ENCODE results near the gene ANKRD53. TPM values are rescaled to one million over a fixed set of nuclear protein-coding genes. Genes with fewer than 3 reads are reported as not detected.

Gene ANKRD53
- total and polyA plus RNA-seq, 2 donors, result 0.14 to 0.71 TPM

GRCh38 chr2:70936979-70937811 lies 41.2 kb upstream of the ANKRD53 start:
- 78% methylated on average over 10 of the region's 10 CpGs for WGBS
- Histone ChIP-seq H3K27me3 (ENCODE audit: control insufficient read depth in 2 of 2, insufficient read depth in 1 of 2, low read length in 1 of 2) (peaks cover 2 to 65% of the 10 kb centered on the region in 2 donors), H3K4me3 (ENCODE audit: low read length in 2 of 2) (no peak overlapping the region), H3K36me3 (ENCODE audit: control insufficient read depth in 2 of 2, insufficient read depth in 2 of 2, low read length in 1 of 2) (no peaks in the 10 kb centered on the region), H3K9me3 (ENCODE audit: control insufficient read depth in 2 of 2, insufficient read depth in 1 of 2, low read length in 1 of 2) (no peaks in the 10 kb centered on the region), H3K27ac (ENCODE audit: low read depth in 1 of 2, low read length in 1 of 2) (no peak overlapping the region), H3K4me1 (ENCODE audit: control insufficient read depth in 2 of 2, insufficient read depth in 2 of 2, low read length in 2 of 2) (no peaks in the 10 kb centered on the region)
- DNase-seq (ENCODE audit: low read depth in 6 of 9, low spot score in 9 of 9), result no peak

- no peak overlapping the region for H3K27ac ChIP-seq (ENCODE audit: low read depth in 1 of 2, low read length in 1 of 2)
- WGBS, result 87% methylated on average over 10 of the region's 10 CpGs
- no peak for DNase-seq (ENCODE audit: low read depth in 6 of 9, low spot score in 9 of 9)
- H3K4me1 ChIP-seq (ENCODE audit: control insufficient read depth in 2 of 2, insufficient read depth in 2 of 2, low read length in 2 of 2), result no peaks in the 10 kb centered on the region
- no peaks in the 10 kb centered on the region for H3K9me3 ChIP-seq (ENCODE audit: control insufficient read depth in 2 of 2, insufficient read depth in 1 of 2, low read length in 1 of 2)
- H3K4me3 ChIP-seq (ENCODE audit: low read length in 2 of 2), result no peak overlapping the region
- H3K36me3 ChIP-seq (ENCODE audit: control insufficient read depth in 2 of 2, insufficient read depth in 2 of 2, low read length in 1 of 2), result no peaks in the 10 kb centered on the region
- peaks cover 2 to 72% of the 10 kb centered on the region in 2 donors for H3K27me3 ChIP-seq (ENCODE audit: control insufficient read depth in 2 of 2, insufficient read depth in 1 of 2, low read length in 1 of 2)
Observed at GRCh38 chr2:70937866-70938585, 40.4 kb upstream of the ANKRD53 start.

GRCh38 chr2:70938586-70938950 lies 39.9 kb upstream of the ANKRD53 start:
- DNase-seq (ENCODE audit: low read depth in 6 of 9, low spot score in 9 of 9), result no peak
- peaks cover 2 to 77% of the 10 kb centered on the region in 2 donors for H3K27me3 ChIP-seq (ENCODE audit: control insufficient read depth in 2 of 2, insufficient read depth in 1 of 2, low read length in 1 of 2)
- 52% methylated on average over 3 of the region's 3 CpGs for WGBS
- H3K9me3 ChIP-seq (ENCODE audit: control insufficient read depth in 2 of 2, insufficient read depth in 1 of 2, low read length in 1 of 2), result no peaks in the 10 kb centered on the region
- H3K4me1 ChIP-seq (ENCODE audit: control insufficient read depth in 2 of 2, insufficient read depth in 2 of 2, low read length in 2 of 2), result no peaks in the 10 kb centered on the region
- H3K27ac ChIP-seq (ENCODE audit: low read depth in 1 of 2, low read length in 1 of 2), result no peak overlapping the region
- H3K4me3 ChIP-seq (ENCODE audit: low read length in 2 of 2), result no peak overlapping the region
- no peaks in the 10 kb centered on the region for H3K36me3 ChIP-seq (ENCODE audit: control insufficient read depth in 2 of 2, insufficient read depth in 2 of 2, low read length in 1 of 2)

GRCh38 chr2:70939001-70939838 lies 39.2 kb upstream of the ANKRD53 start:
- 45% methylated on average over 30 of the region's 30 CpGs for WGBS
- Histone ChIP-seq H3K27ac (ENCODE audit: low read depth in 1 of 2, low read length in 1 of 2) (no peak overlapping the region), H3K4me1 (ENCODE audit: control insufficient read depth in 2 of 2, insufficient read depth in 2 of 2, low read length in 2 of 2) (no peaks in the 10 kb centered on the region), H3K4me3 (ENCODE audit: low read length in 2 of 2) (no peak overlapping the region), H3K27me3 (ENCODE audit: control insufficient read depth in 2 of 2, insufficient read depth in 1 of 2, low read length in 1 of 2) (peaks cover 2 to 84% of the 10 kb centered on the region in 2 donors), H3K36me3 (ENCODE audit: control insufficient read depth in 2 of 2, insufficient read depth in 2 of 2, low read length in 1 of 2) (no peaks in the 10 kb centered on the region), H3K9me3 (ENCODE audit: control insufficient read depth in 2 of 2, insufficient read depth in 1 of 2, low read length in 1 of 2) (no peaks in the 10 kb centered on the region)
- DNase-seq (ENCODE audit: low read depth in 6 of 9, low spot score in 9 of 9), result no peak

- Histone ChIP-seq H3K27me3 (ENCODE audit: control insufficient read depth in 2 of 2, insufficient read depth in 1 of 2, low read length in 1 of 2) (peaks cover 2 to 85% of the 10 kb centered on the region in 2 donors), H3K27ac (ENCODE audit: low read depth in 1 of 2, low read length in 1 of 2) (no peak overlapping the region), H3K4me3 (ENCODE audit: low read length in 2 of 2) (no peak overlapping the region), H3K4me1 (ENCODE audit: control insufficient read depth in 2 of 2, insufficient read depth in 2 of 2, low read length in 2 of 2) (no peaks in the 10 kb centered on the region), H3K9me3 (ENCODE audit: control insufficient read depth in 2 of 2, insufficient read depth in 1 of 2, low read length in 1 of 2) (no peaks in the 10 kb centered on the region), H3K36me3 (ENCODE audit: control insufficient read depth in 2 of 2, insufficient read depth in 2 of 2, low read length in 1 of 2) (no peaks in the 10 kb centered on the region)
- DNase-seq (ENCODE audit: low read depth in 6 of 9, low spot score in 9 of 9), result no peak
- WGBS, result 89% methylated on average over 10 of the region's 10 CpGs
Observed at GRCh38 chr2:70939839-70940580, 38.4 kb upstream of the ANKRD53 start.

- Histone ChIP-seq H3K36me3 (ENCODE audit: control insufficient read depth in 2 of 2, insufficient read depth in 2 of 2, low read length in 1 of 2) (no peaks in the 10 kb centered on the region), H3K27ac (ENCODE audit: low read depth in 1 of 2, low read length in 1 of 2) (no peak overlapping the region), H3K4me3 (ENCODE audit: low read length in 2 of 2) (no peak overlapping the region), H3K4me1 (ENCODE audit: control insufficient read depth in 2 of 2, insufficient read depth in 2 of 2, low read length in 2 of 2) (no peaks in the 10 kb centered on the region), H3K9me3 (ENCODE audit: control insufficient read depth in 2 of 2, insufficient read depth in 1 of 2, low read length in 1 of 2) (no peaks in the 10 kb centered on the region), H3K27me3 (ENCODE audit: control insufficient read depth in 2 of 2, insufficient read depth in 1 of 2, low read length in 1 of 2) (peaks cover 2 to 81% of the 10 kb centered on the region in 2 donors)
- WGBS, result 87% methylated on average over 6 of the region's 6 CpGs
- DNase-seq (ENCODE audit: low read depth in 6 of 9, low spot score in 9 of 9), result no peak
Observed at GRCh38 chr2:70941186-70941585, 37.2 kb upstream of the ANKRD53 start.

- Histone ChIP-seq H3K36me3 (ENCODE audit: control insufficient read depth in 2 of 2, insufficient read depth in 2 of 2, low read length in 1 of 2) (no peaks in the 10 kb centered on the region), H3K4me1 (ENCODE audit: control insufficient read depth in 2 of 2, insufficient read depth in 2 of 2, low read length in 2 of 2) (no peaks in the 10 kb centered on the region), H3K4me3 (ENCODE audit: low read length in 2 of 2) (no peak overlapping the region), H3K9me3 (ENCODE audit: control insufficient read depth in 2 of 2, insufficient read depth in 1 of 2, low read length in 1 of 2) (no peaks in the 10 kb centered on the region), H3K27ac (ENCODE audit: low read depth in 1 of 2, low read length in 1 of 2) (no peak overlapping the region), H3K27me3 (ENCODE audit: control insufficient read depth in 2 of 2, insufficient read depth in 1 of 2, low read length in 1 of 2) (peaks cover 2 to 85% of the 10 kb centered on the region in 2 donors)
- no peak for DNase-seq (ENCODE audit: low read depth in 6 of 9, low spot score in 9 of 9)
- 75% methylated on average over 5 of the region's 5 CpGs for WGBS
Observed at GRCh38 chr2:70941701-70942100, 36.7 kb upstream of the ANKRD53 start.

- peaks cover 7 to 87% of the 10 kb centered on the region in 2 donors for H3K27me3 ChIP-seq (ENCODE audit: control insufficient read depth in 2 of 2, insufficient read depth in 1 of 2, low read length in 1 of 2)
- no peaks in the 10 kb centered on the region for H3K9me3 ChIP-seq (ENCODE audit: control insufficient read depth in 2 of 2, insufficient read depth in 1 of 2, low read length in 1 of 2)
- no peak overlapping the region for H3K27ac ChIP-seq (ENCODE audit: low read depth in 1 of 2, low read length in 1 of 2)
- no peaks in the 10 kb centered on the region for H3K4me1 ChIP-seq (ENCODE audit: control insufficient read depth in 2 of 2, insufficient read depth in 2 of 2, low read length in 2 of 2)
- H3K4me3 ChIP-seq (ENCODE audit: low read length in 2 of 2), result no peak overlapping the region
- WGBS, result 77% methylated on average over 6 of the region's 6 CpGs
- no peaks in the 10 kb centered on the region for H3K36me3 ChIP-seq (ENCODE audit: control insufficient read depth in 2 of 2, insufficient read depth in 2 of 2, low read length in 1 of 2)
- no peak for DNase-seq (ENCODE audit: low read depth in 6 of 9, low spot score in 9 of 9)
Observed at GRCh38 chr2:70942396-70943204, 35.8 kb upstream of the ANKRD53 start.
